Measurements from ENCODE around the gene GTF3C4. TPM values are rescaled to one million over a fixed set of nuclear protein-coding genes. Genes with fewer than 3 reads are reported as not detected.

GTF3C4 gene
- polyA plus RNA-seq, 3 donors from 2014 or later: 2.1 to 4.4 (median 3.3) TPM

GRCh38 chr9:132638240-132638639 lies 32.0 kb upstream of the GTF3C4 start:
- H3K27ac Mint-ChIP-seq: peak overlapping the region in 1 of 6 donors; percentile 4
- DNase-seq: no peak
- H3K4me3 Mint-ChIP-seq: no peak overlapping the region
- no peaks in the 10 kb centered on the region for H3K4me1 Mint-ChIP-seq
- H3K36me3 Mint-ChIP-seq: peaks cover 20 to 43% (median 30%) of the 10 kb centered on the region in 3 donors
- no peaks in the 10 kb centered on the region for H3K9me3 Mint-ChIP-seq
- H3K27me3 Mint-ChIP-seq (ENCODE audit: low read depth in 3 of 3): no peaks in the 10 kb centered on the region

DNA sequence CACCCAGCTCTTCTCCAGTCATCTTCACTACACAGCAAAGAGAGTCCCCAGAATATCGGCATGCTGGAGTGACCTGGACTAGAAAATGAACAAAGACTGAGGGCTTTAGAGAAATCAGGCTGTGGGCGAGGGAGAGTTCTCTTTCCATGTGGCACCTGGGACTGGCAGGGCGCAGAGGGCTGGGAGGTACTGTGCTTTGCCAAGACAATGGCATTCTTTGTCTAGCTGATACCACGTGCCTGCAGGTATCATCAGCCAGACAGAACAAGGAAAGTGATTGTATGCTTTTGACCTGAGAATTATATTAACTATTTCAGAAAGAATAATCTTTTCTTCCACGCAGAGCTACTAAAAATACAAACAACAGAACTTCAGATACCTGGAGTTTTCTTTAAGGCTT lies 30.9 kb upstream of the GTF3C4 start:
- Mint-ChIP-seq H3K4me1 (no peaks in the 10 kb centered on the region), H3K27ac (no peak overlapping the region), H3K9me3 (no peaks in the 10 kb centered on the region)

DNA sequence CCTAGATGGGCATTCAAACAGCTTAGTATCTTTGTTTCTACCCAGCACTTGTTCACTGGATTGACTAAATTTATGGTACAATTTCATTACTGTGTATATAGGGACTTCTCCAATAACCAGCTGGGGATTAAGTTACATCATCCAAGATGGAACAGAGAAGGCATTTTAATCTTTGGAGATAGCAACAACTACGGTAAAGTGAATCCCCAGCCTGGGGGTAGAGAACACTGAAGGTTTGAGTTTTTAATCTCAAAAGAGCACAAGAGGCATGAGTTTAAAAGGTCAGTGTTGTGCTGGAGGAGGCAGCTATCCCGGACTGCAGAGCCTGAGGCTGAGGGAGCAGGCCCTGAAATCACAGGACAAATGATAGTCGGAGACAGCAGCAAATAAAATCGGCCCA lies 29.0 kb upstream of the GTF3C4 start:
- no peaks in the 10 kb centered on the region for H3K27me3 Mint-ChIP-seq (ENCODE audit: low read depth in 3 of 3)
- no peak for DNase-seq
- H3K4me3 Mint-ChIP-seq: no peak overlapping the region
- H3K27ac Mint-ChIP-seq: no peak overlapping the region
- peaks cover 20 to 59% (median 40%) of the 10 kb centered on the region in 3 donors for H3K36me3 Mint-ChIP-seq
- no peaks in the 10 kb centered on the region for H3K9me3 Mint-ChIP-seq
- H3K4me1 Mint-ChIP-seq: no peaks in the 10 kb centered on the region

More for the DNA sequence above, 30.9 kb upstream of the GTF3C4 start:
- Mint-ChIP-seq H3K36me3 (peaks cover 20 to 47% (median 30%) of the 10 kb centered on the region in 3 donors), H3K4me3 (no peak overlapping the region), H3K27me3 (ENCODE audit: low read depth in 3 of 3) (no peaks in the 10 kb centered on the region)
- DNase-seq: no peak

- H3K4me3 Mint-ChIP-seq: no peak overlapping the region
- H3K9me3 Mint-ChIP-seq: no peaks in the 10 kb centered on the region
- H3K27me3 Mint-ChIP-seq (ENCODE audit: low read depth in 3 of 3): no peaks in the 10 kb centered on the region
- peaks cover 0 to 58% (median 33%) of the 10 kb centered on the region in 3 donors for H3K36me3 Mint-ChIP-seq
- H3K4me1 Mint-ChIP-seq: no peaks in the 10 kb centered on the region
- DNase-seq: no peak
- H3K27ac Mint-ChIP-seq: no peak overlapping the region
Measured at GRCh38 chr9:132644251-132644650, 26.0 kb upstream of the GTF3C4 start.

DNA sequence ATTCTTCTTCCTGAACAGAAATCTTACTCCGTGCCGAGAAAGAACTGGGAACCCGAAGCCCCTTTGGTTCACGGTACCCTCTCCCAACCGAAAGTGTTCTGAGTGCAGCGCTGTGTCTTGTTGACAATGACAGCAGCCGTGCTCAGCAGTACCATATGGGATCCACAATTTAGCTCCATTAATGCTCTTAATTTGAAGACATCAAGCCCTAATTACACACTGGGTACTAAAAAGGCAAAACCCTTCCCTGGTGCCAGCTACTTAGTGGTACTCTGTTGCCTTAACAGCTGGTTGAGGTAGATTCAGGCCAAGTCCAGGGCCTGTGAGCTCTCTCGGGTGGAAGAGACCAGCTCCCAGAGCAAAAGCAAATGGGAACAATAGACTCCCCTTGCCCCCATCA lies 25.0 kb upstream of the GTF3C4 start:
- peaks cover 0 to 57% (median 30%) of the 10 kb centered on the region in 3 donors for H3K36me3 Mint-ChIP-seq
- H3K27me3 Mint-ChIP-seq (ENCODE audit: low read depth in 3 of 3): no peaks in the 10 kb centered on the region
- no peak for DNase-seq
- no peaks in the 10 kb centered on the region for H3K9me3 Mint-ChIP-seq
- H3K4me1 Mint-ChIP-seq: no peaks in the 10 kb centered on the region
- H3K4me3 Mint-ChIP-seq: no peak overlapping the region
- no peak overlapping the region for H3K27ac Mint-ChIP-seq

GRCh38 chr9:132645711-132646110 lies 24.6 kb upstream of the GTF3C4 start:
- no peak overlapping the region for H3K4me3 Mint-ChIP-seq
- no peaks in the 10 kb centered on the region for H3K4me1 Mint-ChIP-seq
- no peaks in the 10 kb centered on the region for H3K27me3 Mint-ChIP-seq (ENCODE audit: low read depth in 3 of 3)

GRCh38 chr9:132646726-132647125 lies 23.5 kb upstream of the GTF3C4 start:
- Mint-ChIP-seq H3K9me3 (no peaks in the 10 kb centered on the region), H3K27me3 (ENCODE audit: low read depth in 3 of 3) (no peaks in the 10 kb centered on the region), H3K4me3 (no peak overlapping the region), H3K27ac (no peak overlapping the region), H3K36me3 (peaks cover 0 to 52% (median 26%) of the 10 kb centered on the region in 3 donors), H3K4me1 (no peaks in the 10 kb centered on the region)
- no peak for DNase-seq

More at GRCh38 chr9:132645711-132646110, 24.6 kb upstream of the GTF3C4 start:
- Mint-ChIP-seq H3K9me3 (no peaks in the 10 kb centered on the region), H3K27ac (no peak overlapping the region), H3K36me3 (peaks cover 0 to 57% (median 30%) of the 10 kb centered on the region in 3 donors)
- DNase-seq: no peak

- Mint-ChIP-seq H3K36me3 (peaks cover 0 to 50% (median 26%) of the 10 kb centered on the region in 3 donors), H3K4me3 (no peak overlapping the region), H3K4me1 (no peaks in the 10 kb centered on the region), H3K9me3 (no peaks in the 10 kb centered on the region), H3K27ac (no peak overlapping the region), H3K27me3 (ENCODE audit: low read depth in 3 of 3) (no peaks in the 10 kb centered on the region)
- DNase-seq: no peak
Measured at GRCh38 chr9:132647355-132647754, 22.9 kb upstream of the GTF3C4 start.

DNA sequence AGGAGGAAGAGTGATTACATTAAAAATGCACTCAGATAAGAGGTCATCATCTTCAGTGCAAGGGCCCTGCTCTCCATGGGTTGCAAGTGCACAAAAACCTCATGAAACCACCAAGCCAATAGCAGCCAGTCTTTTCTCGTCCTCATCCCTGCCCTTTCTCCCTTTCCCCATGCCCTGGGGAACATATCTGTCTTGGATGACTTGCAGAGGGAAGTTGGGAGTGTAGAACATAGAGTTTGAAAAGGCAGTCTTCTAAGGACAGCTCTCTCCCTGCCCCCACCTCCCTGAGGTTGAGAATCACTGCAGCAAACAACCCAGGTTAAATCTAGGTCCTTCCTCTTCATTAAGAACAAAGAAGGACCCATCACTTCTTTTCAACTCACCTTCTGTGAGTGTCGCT lies 22.5 kb upstream of the GTF3C4 start:
- Mint-ChIP-seq H3K27me3 (ENCODE audit: low read depth in 3 of 3) (peaks cover 0 to 1% (median 0%) of the 10 kb centered on the region in 3 donors), H3K4me3 (no peak overlapping the region), H3K36me3 (peaks cover 0 to 54% (median 29%) of the 10 kb centered on the region in 3 donors), H3K4me1 (no peaks in the 10 kb centered on the region), H3K9me3 (no peaks in the 10 kb centered on the region), H3K27ac (no peak overlapping the region)
- no peak for DNase-seq

- Mint-ChIP-seq H3K4me1 (no peaks in the 10 kb centered on the region), H3K9me3 (no peaks in the 10 kb centered on the region), H3K36me3 (peaks cover 0 to 53% (median 30%) of the 10 kb centered on the region in 3 donors), H3K4me3 (no peak overlapping the region), H3K27me3 (ENCODE audit: low read depth in 3 of 3) (peaks cover 0 to 2% (median 0%) of the 10 kb centered on the region in 3 donors), H3K27ac (no peak overlapping the region)
- DNase-seq: no peak
Measured at GRCh38 chr9:132648283-132648682, 22.0 kb upstream of the GTF3C4 start.

GRCh38 chr9:132648685-132649084 lies 21.6 kb upstream of the GTF3C4 start:
- H3K9me3 Mint-ChIP-seq: no peaks in the 10 kb centered on the region
- H3K4me1 Mint-ChIP-seq: no peaks in the 10 kb centered on the region
- H3K4me3 Mint-ChIP-seq: no peak overlapping the region
- no peak for DNase-seq
- no peak overlapping the region for H3K27ac Mint-ChIP-seq
- H3K27me3 Mint-ChIP-seq (ENCODE audit: low read depth in 3 of 3): peaks cover 0 to 2% (median 0%) of the 10 kb centered on the region in 3 donors
- H3K36me3 Mint-ChIP-seq: peaks cover 0 to 50% (median 30%) of the 10 kb centered on the region in 3 donors

DNA sequence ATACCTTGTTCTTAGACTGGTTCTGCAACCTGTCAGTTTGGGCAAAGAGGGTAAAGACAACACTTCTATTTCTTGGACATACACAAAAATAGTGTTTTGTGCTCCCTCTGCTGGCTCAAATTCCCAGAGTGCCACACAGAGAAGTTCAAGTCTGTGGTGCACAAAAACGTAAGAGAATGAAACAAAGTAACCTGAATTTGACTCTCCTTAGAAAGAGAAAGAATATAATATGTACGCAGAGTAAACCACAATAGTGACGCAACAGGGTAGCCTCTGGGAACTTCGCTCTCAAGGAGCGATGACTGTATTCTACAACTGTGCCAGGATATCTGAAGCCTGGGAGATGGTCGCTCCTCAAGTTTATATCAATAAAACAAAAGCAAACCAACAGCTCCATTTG lies 19.0 kb upstream of the GTF3C4 start:
- H3K36me3 Mint-ChIP-seq: peaks cover under 1 to 37% (median 28%) of the 10 kb centered on the region in 3 donors
- DNase-seq: no peak
- H3K27me3 Mint-ChIP-seq (ENCODE audit: low read depth in 3 of 3): peaks cover 0 to 2% (median 0%) of the 10 kb centered on the region in 3 donors
- H3K27ac Mint-ChIP-seq: no peak overlapping the region
- H3K4me3 Mint-ChIP-seq: no peak overlapping the region
- H3K9me3 Mint-ChIP-seq: no peaks in the 10 kb centered on the region
- H3K4me1 Mint-ChIP-seq: no peaks in the 10 kb centered on the region

DNA sequence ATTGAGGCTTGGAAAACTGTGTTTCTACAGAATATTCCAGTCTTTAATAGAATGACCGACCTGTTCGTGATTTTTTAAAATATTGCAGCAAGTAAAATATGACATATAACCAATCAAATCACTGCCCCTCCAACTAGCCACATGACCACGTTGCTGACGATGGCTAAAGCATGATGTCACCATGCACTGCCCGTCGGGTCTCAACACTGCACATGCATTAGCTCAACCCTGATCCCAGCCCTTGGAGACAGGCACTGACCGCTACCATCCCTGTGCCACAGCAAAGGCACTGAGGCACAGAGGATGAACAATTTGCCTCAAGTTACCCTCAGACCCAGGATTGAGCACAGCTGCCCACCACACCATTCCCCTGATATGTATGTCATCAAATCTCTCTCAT lies 14.0 kb upstream of the GTF3C4 start:
- Mint-ChIP-seq H3K4me1 (no peaks in the 10 kb centered on the region), H3K27me3 (ENCODE audit: low read depth in 3 of 3) (peaks cover 0 to 2% (median 0%) of the 10 kb centered on the region in 3 donors), H3K9me3 (no peaks in the 10 kb centered on the region), H3K36me3 (peaks cover 6 to 38% (median 28%) of the 10 kb centered on the region in 3 donors), H3K4me3 (no peak overlapping the region), H3K27ac (no peak overlapping the region)
- no peak for DNase-seq

- Mint-ChIP-seq H3K27me3 (ENCODE audit: low read depth in 3 of 3) (no peaks in the 10 kb centered on the region), H3K9me3 (no peaks in the 10 kb centered on the region), H3K4me3 (no peak overlapping the region), H3K27ac (no peak overlapping the region), H3K36me3 (peaks cover 0 to 28% (median 16%) of the 10 kb centered on the region in 3 donors), H3K4me1 (peaks cover 0 to under 1% of the 10 kb centered on the region in 2 donors)
- DNase-seq: no peak
Measured at GRCh38 chr9:132662152-132662945, 7.9 kb upstream of the GTF3C4 start.
